Coronary artery (tissue), 2 donors: ENCODE data around the gene FAM240A.
"Not testable (repeated sequence)": the region's sequence is repeated elsewhere in the genome, so short reads cannot be mapped to it uniquely, and the experiment has no call there.

ENCODE experiments used
- DNase-seq: peaks from one replicate; pipeline ENCODE4 v3.0.0-alpha.2; 2017; ENCODE audit warnings: low spot score
- H3K27ac ChIP-seq, 2 donors: fragments of 200-600 bp; sonication (generic); one replicate each; pipeline ENCODE4 v1.5.1; 2016 to 2019
- H3K4me3 ChIP-seq: fragments of 200-600 bp; sonication (generic); 2 replicates; pipeline ENCODE4 v1.5.1; 2016; ENCODE audit warnings: mild to moderate bottlenecking, moderate library complexity
- CTCF ChIP-seq: fragments of 200-600 bp; sonication (generic); IDR thresholded peaks from one replicate; pipeline ENCODE4 v1.5.1; 2019; ENCODE audit warnings: antibody characterized with exemption

Gene FAM240A

GRCh38 chr3:46573701-46574100 is 38.6 kb upstream of the FAM240A start:
- no peak overlapping the region for H3K27ac ChIP-seq
- no peak for DNase-seq
- H3K4me3 ChIP-seq, result no peak overlapping the region
- no peak for TF ChIP-seq CTCF

- no peak overlapping the region for H3K4me3 ChIP-seq
- no peak for TF ChIP-seq CTCF
- H3K27ac ChIP-seq, result no peak overlapping the region
- DNase-seq, result no peak
Measured at GRCh38 chr3:46574243-46574646, 38.1 kb upstream of the FAM240A start.

GRCh38 chr3:46574881-46575576 is 37.3 kb upstream of the FAM240A start:
- Histone ChIP-seq H3K4me3 (no peak overlapping the region), H3K27ac (no peak overlapping the region)
- DNase-seq, result no peak
- no peak for TF ChIP-seq CTCF

- TF ChIP-seq CTCF, result no peak
Measured at GRCh38 chr3:46575577-46576222, 36.6 kb upstream of the FAM240A start.

GRCh38 chr3:46576386-46576785 is 35.9 kb upstream of the FAM240A start:
- TF ChIP-seq CTCF, result no peak
- no peak for DNase-seq
- no peak overlapping the region for H3K27ac ChIP-seq
- no peak overlapping the region for H3K4me3 ChIP-seq

More at GRCh38 chr3:46575577-46576222, 36.6 kb upstream of the FAM240A start:
- DNase-seq, result no peak
- no peak overlapping the region for H3K4me3 ChIP-seq
- no peak overlapping the region for H3K27ac ChIP-seq

GRCh38 chr3:46576879-46577278 is 35.4 kb upstream of the FAM240A start:
- TF ChIP-seq CTCF, result no peak
- Histone ChIP-seq H3K4me3 (no peak overlapping the region), H3K27ac (no peak overlapping the region)
- DNase-seq, result no peak

- H3K27ac ChIP-seq, H3K4me3 ChIP-seq, DNase-seq: not testable (repeated sequence)
Measured at GRCh38 chr3:46577580-46578249, 34.6 kb upstream of the FAM240A start.
